Stimulated activated CD8-positive, alpha-beta memory T cell treated with anti-CD3 and anti-CD28 coated beads, Interleukin-12 subunit alpha, Interleukin-12 subunit beta, amount 100 ng/mL, for 24 hours (primary cell): ENCODE data around the gene CCDC87.
A peak's percentile ranks its signal among the peaks of the same experiment; 100 is the strongest.
"Not testable (repeated sequence)": the region's sequence is repeated elsewhere in the genome, so short reads cannot be mapped to it uniquely, and the experiment has no call there.

Experiments
- DNase-seq: peaks from one replicate; pipeline ENCODE4 v3.0.0-alpha.2; 2020; ENCODE audit errors: extremely low read depth

The CCDC87 gene

GRCh38 chr11:66592457-66593302, at the start of gene CCDC87, which contains the start of gene CCS:
Gene CCDC87, minus strand, starts transcription at chr11:66593063. Its CDS starts 48 bp downstream, at chr11:66593015.
Gene CCS, plus strand, starts transcription at chr11:66593185. Its CDS starts 77 bp downstream, at chr11:66593262.
- DNase-seq: peak; percentile 98

GRCh38 chr11:66641834-66642233, 49.0 kb upstream of the CCDC87 start:
- no peak for DNase-seq

- DNase-seq: not testable (repeated sequence)
Measured at GRCh38 chr11:66639814-66640340, 47.0 kb upstream of the CCDC87 start.

- DNase-seq: no peak
Measured at GRCh38 chr11:66639066-66639813, 46.4 kb upstream of the CCDC87 start.

DNA sequence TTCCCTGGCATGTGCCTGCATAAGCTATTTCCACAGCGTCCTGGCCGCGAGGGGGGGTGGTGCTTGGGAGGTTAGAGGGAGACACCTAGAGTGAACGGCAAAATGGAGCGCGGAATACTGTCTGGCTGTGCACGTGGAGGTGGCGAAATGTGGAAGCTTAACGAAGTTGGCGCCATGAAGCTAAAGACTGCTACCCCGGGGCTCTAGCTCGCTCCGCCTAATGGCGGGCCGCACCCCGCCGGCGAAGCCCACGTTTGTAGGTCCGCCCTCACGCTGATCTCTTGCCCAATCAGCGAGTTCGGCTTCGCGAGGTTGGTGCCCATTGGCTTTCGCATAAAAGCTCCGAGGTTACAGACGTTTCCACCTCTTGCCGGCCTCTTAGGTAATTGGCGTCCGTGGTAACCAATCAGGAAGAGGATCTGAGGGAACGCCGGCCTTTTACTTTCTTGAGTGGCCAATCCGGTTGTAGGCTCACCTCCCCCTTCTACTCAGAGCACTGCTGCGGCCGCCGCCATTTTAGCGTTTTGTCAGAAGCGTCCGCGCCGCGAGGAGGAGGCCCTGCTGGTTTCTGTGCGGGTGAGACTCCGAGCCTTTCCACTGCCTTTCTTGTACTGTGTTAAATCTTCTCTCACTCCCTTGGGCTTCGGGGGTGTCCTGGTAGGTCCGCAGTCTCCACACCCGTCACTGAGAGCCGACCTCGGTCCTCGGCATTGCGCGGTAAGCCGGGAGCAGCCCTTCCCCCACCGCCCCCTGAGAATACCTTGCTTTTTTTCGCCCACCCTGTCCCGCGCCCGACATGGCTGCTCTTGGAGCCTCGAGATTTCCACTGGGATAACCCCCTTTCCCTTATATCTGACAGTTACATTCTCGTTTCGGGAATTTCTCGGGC, 45.6 kb upstream of the CCDC87 start, which contains the start of gene RBM4:
Gene RBM4 (plus strand): TSS at position 527 of the 889 bp plus-strand sequence. CDS start 1,009 bp downstream, outside the sequence.
- peak; percentile 94 for DNase-seq

DNA sequence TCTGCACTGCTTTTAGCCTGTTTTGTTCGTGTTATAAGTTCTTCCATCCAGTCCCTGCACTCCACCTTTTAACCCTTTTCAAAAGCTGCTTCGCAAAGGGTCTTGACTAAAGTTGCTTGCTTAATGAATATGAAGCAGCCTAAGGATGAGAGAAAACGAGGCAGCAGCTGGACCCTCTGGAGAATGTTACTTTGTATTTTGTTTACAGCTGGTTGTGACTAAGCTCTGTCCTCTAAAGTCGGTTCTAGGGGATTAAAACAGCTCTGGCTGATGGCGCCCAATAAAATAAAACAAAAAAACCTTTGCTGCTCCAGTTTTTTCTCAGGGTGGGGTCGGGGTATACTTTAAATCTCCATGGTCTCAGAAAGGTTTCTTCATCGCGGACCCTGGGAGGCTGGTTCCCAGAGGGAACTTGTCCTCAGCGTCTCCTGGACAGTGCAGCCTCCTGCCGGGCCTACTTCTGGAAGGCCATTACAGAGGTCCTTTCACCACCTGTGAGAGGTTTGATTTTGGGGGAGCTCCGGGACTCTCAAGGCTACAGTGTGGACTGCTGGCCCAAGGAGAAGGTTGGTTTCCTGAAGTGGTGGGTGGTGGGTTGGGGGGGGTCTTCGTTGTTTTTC, 44.8 kb upstream of the CCDC87 start:
- DNase-seq: no peak

DNA sequence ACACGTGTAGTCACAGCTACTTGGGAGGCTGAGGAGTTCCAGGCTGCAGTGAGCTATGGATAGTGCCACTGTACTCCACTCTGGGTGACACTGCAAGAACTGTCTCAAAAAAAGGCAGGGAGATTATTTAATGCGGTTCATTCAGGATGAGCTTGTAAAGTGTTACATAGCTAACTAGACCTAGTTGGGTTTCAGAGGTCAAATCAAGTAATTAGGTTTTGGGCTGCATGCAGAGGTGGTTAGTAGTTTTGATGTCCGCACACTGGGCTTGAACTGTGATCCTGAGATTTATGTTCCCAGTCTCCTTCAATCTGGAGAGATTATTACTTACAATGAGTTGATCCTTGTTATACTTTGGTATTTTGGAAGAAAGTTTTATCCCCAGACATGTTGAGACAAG, 43.5 kb upstream of the CCDC87 start:
- no peak for DNase-seq

GRCh38 chr11:66632952-66633351, 40.1 kb upstream of the CCDC87 start:
- no peak for DNase-seq

GRCh38 chr11:66631883-66632282, 39.0 kb upstream of the CCDC87 start:
- no peak for DNase-seq

GRCh38 chr11:66629356-66629755, 36.5 kb upstream of the CCDC87 start:
- DNase-seq: no peak

- no peak for DNase-seq
Measured at GRCh38 chr11:66628061-66628603, 35.3 kb upstream of the CCDC87 start.

GRCh38 chr11:66626926-66627325, 34.1 kb upstream of the CCDC87 start:
- DNase-seq: no peak

- no peak for DNase-seq
Measured at GRCh38 chr11:66626382-66626781, 33.5 kb upstream of the CCDC87 start.

DNA sequence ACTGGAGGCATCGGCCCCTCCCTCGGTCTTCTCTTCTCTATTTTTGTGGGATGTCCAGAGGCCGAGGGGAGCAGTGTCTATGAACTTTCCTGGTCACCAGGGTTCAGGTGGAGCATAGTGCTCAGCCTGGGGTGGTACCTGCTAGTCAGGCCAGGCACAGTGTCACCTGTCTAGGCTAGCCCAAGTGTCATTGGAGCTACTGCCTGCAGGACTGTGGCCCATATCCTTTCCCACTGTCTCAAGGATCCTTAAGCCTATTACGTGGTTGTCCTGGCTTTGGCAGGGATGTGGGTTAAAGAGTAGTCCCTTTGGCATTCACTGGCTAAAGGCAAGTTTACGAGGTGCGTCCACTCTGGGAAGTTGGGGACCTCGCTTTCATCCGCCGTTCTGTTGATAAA, 32.9 kb upstream of the CCDC87 start:
- no peak for DNase-seq

DNA sequence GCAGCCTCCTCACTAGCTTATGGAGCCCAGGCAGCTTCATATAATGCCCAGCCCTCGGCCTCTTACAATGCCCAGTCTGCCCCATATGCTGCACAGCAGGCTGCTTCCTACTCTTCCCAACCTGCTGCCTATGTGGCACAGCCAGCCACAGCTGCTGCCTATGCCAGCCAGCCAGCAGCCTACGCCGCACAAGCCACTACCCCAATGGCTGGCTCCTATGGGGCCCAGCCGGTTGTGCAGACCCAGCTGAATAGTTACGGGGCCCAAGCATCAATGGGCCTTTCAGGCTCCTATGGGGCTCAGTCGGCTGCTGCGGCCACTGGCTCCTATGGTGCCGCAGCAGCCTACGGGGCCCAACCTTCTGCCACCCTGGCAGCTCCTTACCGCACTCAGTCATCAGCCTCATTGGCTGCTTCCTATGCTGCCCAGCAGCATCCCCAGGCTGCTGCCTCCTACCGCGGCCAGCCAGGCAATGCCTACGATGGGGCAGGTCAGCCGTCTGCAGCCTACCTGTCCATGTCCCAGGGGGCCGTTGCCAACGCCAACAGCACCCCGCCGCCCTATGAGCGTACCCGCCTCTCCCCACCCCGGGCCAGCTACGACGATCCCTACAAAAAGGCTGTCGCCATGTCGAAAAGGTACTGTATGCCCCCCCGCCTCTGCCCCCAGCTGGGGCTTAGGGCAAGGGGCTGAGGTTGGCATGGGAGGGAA, 32.3 kb upstream of the CCDC87 start:
- DNase-seq: no peak

DNA sequence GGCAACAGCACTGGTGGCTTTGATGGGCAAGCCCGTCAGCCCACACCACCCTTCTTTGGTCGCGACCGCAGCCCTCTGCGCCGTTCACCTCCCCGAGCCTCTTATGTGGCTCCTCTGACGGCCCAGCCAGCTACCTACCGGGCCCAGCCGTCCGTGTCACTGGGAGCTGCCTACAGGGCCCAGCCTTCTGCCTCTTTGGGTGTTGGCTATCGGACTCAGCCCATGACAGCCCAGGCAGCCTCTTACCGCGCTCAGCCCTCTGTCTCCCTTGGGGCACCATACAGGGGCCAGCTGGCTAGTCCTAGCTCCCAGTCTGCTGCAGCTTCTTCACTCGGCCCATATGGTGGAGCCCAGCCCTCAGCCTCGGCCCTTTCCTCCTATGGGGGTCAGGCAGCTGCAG, 31.6 kb upstream of the CCDC87 start:
- no peak for DNase-seq

DNA sequence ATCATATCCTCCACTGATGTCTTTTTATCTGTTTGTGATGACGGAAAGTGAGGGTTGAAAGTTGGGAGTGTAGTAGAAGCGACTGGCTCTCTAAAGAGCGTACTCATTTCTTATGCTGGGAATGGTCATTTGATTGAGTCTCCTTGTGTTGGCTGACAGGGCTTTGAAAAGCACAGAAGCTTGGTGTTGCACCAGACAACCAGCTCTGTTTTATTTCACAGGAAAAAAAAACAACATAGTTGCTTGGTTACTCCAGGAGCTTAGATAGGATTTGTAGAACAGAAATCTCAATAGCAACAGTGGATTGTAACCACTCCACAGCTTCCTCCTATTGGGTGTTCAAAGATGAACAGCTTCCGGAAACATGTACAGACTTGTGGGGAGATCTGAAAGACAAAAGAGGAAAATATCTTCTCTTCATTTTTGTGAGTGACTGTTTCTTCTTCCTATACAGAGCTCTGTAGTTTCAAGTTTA, 26.3 kb upstream of the CCDC87 start:
- DNase-seq: no peak

DNA sequence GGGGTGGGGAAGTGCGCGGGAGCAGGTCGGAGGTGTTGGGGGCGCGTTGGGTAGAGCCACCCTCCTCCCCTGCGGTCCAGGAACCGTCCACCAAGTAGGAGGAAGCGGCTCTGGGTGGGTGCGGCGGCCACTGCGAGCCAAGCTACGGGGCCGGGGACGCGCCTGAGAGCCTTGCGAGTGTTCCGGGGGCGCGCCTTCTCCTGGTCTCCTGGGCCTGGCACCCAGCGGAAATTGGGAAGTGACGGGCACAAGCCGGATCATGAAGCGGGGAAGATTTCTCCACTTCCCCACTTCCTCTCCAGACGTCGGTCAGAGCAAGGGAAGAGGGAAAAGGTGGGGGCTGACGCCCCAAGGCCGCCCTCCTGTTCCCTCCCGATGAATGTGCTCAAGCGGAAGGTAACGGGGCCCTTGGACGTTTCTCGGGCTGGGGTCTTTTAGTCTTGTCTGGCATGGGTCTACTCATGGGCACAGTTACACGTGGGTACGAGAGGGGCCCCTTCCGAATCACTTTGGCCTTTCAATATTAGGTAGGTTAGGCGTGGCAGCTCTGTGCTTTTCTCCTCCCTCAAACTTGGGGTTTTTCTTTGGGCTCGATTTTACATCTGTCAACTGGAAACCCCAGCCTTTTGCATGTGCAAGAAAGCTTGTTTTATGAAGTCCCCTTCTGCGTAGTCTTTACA, 24.4 kb upstream of the CCDC87 start:
- DNase-seq: no peak
